CD14-positive monocyte (primary cell): ENCODE data around the gene SBK1. TPM values are rescaled to one million over a fixed set of nuclear protein-coding genes. Genes with fewer than 3 reads are reported as not detected.

ENCODE experiments used
- DNase-seq, 3 donors: peaks; one replicate each; pipeline ENCODE4 v3.0.0-alpha.2; 2011 to 2022
- H2AFZ ChIP-seq: 2 replicates; pipeline ENCODE4 v1.6.0; 2012; ENCODE audit warnings: mild to moderate bottlenecking, low read depth, low read length, inconsistent platforms; ENCODE audit not compliant: insufficient read depth, poor library complexity, severe bottlenecking
- H3K27ac ChIP-seq, 2 donors: 1 replicate in 1 of 2; 2 replicates in 1 of 2; pipeline ENCODE4 v1.5.1; 2012 to 2013; ENCODE audit warnings: low read length in 2 of 2, control low read depth in 1 of 2, inconsistent platforms in 1 of 2, low read depth in 1 of 2, mild to moderate bottlenecking in 1 of 2
- H3K27me3 ChIP-seq, 2 donors: one replicate each; pipeline versions ENCODE4 v1.6.0 to v1.6.1; 2011 to 2013; ENCODE audit warnings: low read length in 2 of 2; ENCODE audit not compliant: control insufficient read depth in 2 of 2, insufficient read depth in 2 of 2
- H3K36me3 ChIP-seq, 2 donors: replicated peaks in 1 of 2; 1 replicate in 1 of 2; 2 replicates in 1 of 2; pipeline versions ENCODE4 v1.5.1 to v1.6.1; 2012 to 2013; ENCODE audit warnings: low read length in 2 of 2, control low read depth in 1 of 2, inconsistent platforms in 1 of 2, mild to moderate bottlenecking in 1 of 2; ENCODE audit not compliant: insufficient read depth in 2 of 2, control insufficient read depth in 1 of 2
- H3K4me1 ChIP-seq, 2 donors: 1 replicate in 1 of 2; 2 replicates in 1 of 2; pipeline versions ENCODE4 v1.5.1 to v1.6.1; 2012 to 2013; ENCODE audit warnings: low read length in 2 of 2, control low read depth in 1 of 2, inconsistent platforms in 1 of 2, mild to moderate bottlenecking in 1 of 2, moderate library complexity in 1 of 2; ENCODE audit not compliant: insufficient read depth in 2 of 2, control insufficient read depth in 1 of 2
- H3K4me2 ChIP-seq: replicated peaks from 2 replicates; pipeline ENCODE3; 2012; ENCODE audit warnings: low read length, moderate library complexity, mild to moderate bottlenecking; ENCODE audit not compliant: poor library complexity, severe bottlenecking; ENCODE audit errors: extremely low read depth
- H3K4me3 ChIP-seq, 3 experiments: fragments of 200-600 bp in 1 of 3; sonication (generic) in 1 of 3; replicated peaks in 1 of 3; 1 replicate in 2 of 3; 2 replicates in 1 of 3; pipeline ENCODE4 v1.5.1; 2011 to 2013; ENCODE audit warnings: low read length in 3 of 3, mild to moderate bottlenecking in 3 of 3, control low read depth in 2 of 3, low read depth in 2 of 3, inconsistent platforms in 1 of 3, moderate library complexity in 1 of 3
- H3K79me2 ChIP-seq: 2 replicates; pipeline ENCODE4 v1.6.0; 2012; ENCODE audit warnings: mild to moderate bottlenecking, control low read depth, inconsistent platforms, low read length, moderate library complexity; ENCODE audit not compliant: insufficient read depth
- H3K9ac ChIP-seq: 2 replicates; pipeline ENCODE4 v1.6.0; 2017; ENCODE audit warnings: low read length, mild to moderate bottlenecking; ENCODE audit not compliant: insufficient read depth, poor library complexity, severe bottlenecking
- H3K9me3 ChIP-seq, 2 donors: replicated peaks in 1 of 2; 1 replicate in 1 of 2; 2 replicates in 1 of 2; pipeline versions ENCODE4 v1.5.1 to v1.6.1; 2012 to 2013; ENCODE audit warnings: low read length in 2 of 2, control low read depth in 1 of 2; ENCODE audit not compliant: control insufficient read depth in 1 of 2, insufficient read depth in 1 of 2
- H4K20me1 ChIP-seq: 2 replicates; pipeline ENCODE4 v1.6.0; 2012; ENCODE audit warnings: mild to moderate bottlenecking, low read length, control low read depth, moderate library complexity; ENCODE audit not compliant: insufficient read depth
- H3K27ac Mint-ChIP-seq, 7 donors: one replicate each; pipeline ENCODE4 v1.8.0; 2020; ENCODE audit warnings: mild to moderate bottlenecking in 7 of 7, mixed read lengths in 7 of 7, moderate library complexity in 6 of 7, inconsistent platforms in 2 of 7
- H3K27me3 Mint-ChIP-seq, 3 donors: one replicate each; pipeline ENCODE4 v1.8.0; 2021 to 2022; ENCODE audit warnings: low read depth in 3 of 3, mild to moderate bottlenecking in 3 of 3, mixed read lengths in 3 of 3, moderate library complexity in 3 of 3, inconsistent platforms in 1 of 3
- H3K36me3 Mint-ChIP-seq, 2 donors: one replicate each; pipeline ENCODE4 v1.8.0; 2020; ENCODE audit warnings: mixed read lengths in 2 of 2, inconsistent platforms in 1 of 2, mild to moderate bottlenecking in 1 of 2
- H3K4me1 Mint-ChIP-seq: one replicate; pipeline ENCODE4 v1.8.0; 2020; ENCODE audit warnings: mild to moderate bottlenecking, mixed read lengths
- H3K4me3 Mint-ChIP-seq, 2 donors: one replicate each; pipeline ENCODE4 v1.8.0; 2020; ENCODE audit warnings: mild to moderate bottlenecking in 2 of 2, mixed read lengths in 2 of 2, moderate library complexity in 1 of 2
- H3K9me3 Mint-ChIP-seq, 7 donors: one replicate each; pipeline ENCODE4 v1.8.0; 2020 to 2022; ENCODE audit warnings: mixed read lengths in 7 of 7, mild to moderate bottlenecking in 6 of 7, moderate library complexity in 6 of 7, inconsistent platforms in 2 of 7
- WGBS: methylation state at CpG from one replicate; pipeline ENCODE4 v1.1.5; 2013; ENCODE audit warnings: missing lambda C conversion rate; ENCODE audit not compliant: insufficient coverage; 5-methylcytosine and 5-hydroxymethylcytosine counted together
- intact Hi-C, 2 donors: fragments of 100-400 bp; cut with micrococcal nuclease; formaldehyde crosslinking; loops; one replicate each; pipeline versions ENCODE4 v1.15.0 to v1.15.1; 2023
- polyA plus RNA-seq, 3 donors: library from polyadenylated mRNA; depleted of rRNA in 1 of 3; unstranded in 2 of 3; stranded (reverse) in 1 of 3; fragments of 300-500 nt in 2 of 3; fragments of >200 nt in 1 of 3; fragmentation: Illumina TruSeq in 2 of 3; gene quantifications; 1 replicate in 2 of 3; 2 replicates in 1 of 3; pipeline ENCODE4 v1.2.3, GENCODE V29; 2012 to 2021
- TF ChIP-seq, protein P1 (sequence below): fragments of 200-600 bp; IDR thresholded peaks from one replicate; pipeline ENCODE4 v1.8.0; 2022; ENCODE audit warnings: antibody characterized with exemption, mild to moderate bottlenecking

Gene SBK1
- polyA plus RNA-seq, 3 donors, result 0.04 TPM; not detected in 2

GRCh38 chr16:28267356-28267755 is 25.0 kb upstream of the SBK1 start:
- H3K4me2 ChIP-seq, result no peak overlapping the region
- TF ChIP-seq, protein P1, sequence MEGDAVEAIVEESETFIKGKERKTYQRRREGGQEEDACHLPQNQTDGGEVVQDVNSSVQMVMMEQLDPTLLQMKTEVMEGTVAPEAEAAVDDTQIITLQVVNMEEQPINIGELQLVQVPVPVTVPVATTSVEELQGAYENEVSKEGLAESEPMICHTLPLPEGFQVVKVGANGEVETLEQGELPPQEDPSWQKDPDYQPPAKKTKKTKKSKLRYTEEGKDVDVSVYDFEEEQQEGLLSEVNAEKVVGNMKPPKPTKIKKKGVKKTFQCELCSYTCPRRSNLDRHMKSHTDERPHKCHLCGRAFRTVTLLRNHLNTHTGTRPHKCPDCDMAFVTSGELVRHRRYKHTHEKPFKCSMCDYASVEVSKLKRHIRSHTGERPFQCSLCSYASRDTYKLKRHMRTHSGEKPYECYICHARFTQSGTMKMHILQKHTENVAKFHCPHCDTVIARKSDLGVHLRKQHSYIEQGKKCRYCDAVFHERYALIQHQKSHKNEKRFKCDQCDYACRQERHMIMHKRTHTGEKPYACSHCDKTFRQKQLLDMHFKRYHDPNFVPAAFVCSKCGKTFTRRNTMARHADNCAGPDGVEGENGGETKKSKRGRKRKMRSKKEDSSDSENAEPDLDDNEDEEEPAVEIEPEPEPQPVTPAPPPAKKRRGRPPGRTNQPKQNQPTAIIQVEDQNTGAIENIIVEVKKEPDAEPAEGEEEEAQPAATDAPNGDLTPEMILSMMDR, result no peak
- no peak overlapping the region for H3K4me3 ChIP-seq
- intact Hi-C loops, result no loop called here
- H3K36me3 ChIP-seq, result no peaks in the 10 kb centered on the region
- no peaks in the 10 kb centered on the region for H3K9me3 ChIP-seq
- Mint-ChIP-seq H3K4me1 (peaks cover 6% of the 10 kb centered on the region), H3K27ac (no peak overlapping the region), H3K36me3 (no peaks in the 10 kb centered on the region), H3K9me3 (peaks cover 0 to 12% (median 9%) of the 10 kb centered on the region in 7 donors), H3K27me3 (peaks cover 10 to 20% (median 14%) of the 10 kb centered on the region in 3 donors), H3K4me3 (no peak overlapping the region)
- no peak overlapping the region for H3K9ac ChIP-seq
- H4K20me1 ChIP-seq, result no peaks in the 10 kb centered on the region
- H3K4me1 ChIP-seq, result no peaks in the 10 kb centered on the region
- no peak overlapping the region for H3K27ac ChIP-seq
- H3K27me3 ChIP-seq, result no peaks in the 10 kb centered on the region
- WGBS, result 90% methylated on average over 2 of the region's 2 CpGs
- H2AFZ ChIP-seq, result no peak overlapping the region
- no peak for DNase-seq
- H3K79me2 ChIP-seq, result no peaks in the 10 kb centered on the region

DNA sequence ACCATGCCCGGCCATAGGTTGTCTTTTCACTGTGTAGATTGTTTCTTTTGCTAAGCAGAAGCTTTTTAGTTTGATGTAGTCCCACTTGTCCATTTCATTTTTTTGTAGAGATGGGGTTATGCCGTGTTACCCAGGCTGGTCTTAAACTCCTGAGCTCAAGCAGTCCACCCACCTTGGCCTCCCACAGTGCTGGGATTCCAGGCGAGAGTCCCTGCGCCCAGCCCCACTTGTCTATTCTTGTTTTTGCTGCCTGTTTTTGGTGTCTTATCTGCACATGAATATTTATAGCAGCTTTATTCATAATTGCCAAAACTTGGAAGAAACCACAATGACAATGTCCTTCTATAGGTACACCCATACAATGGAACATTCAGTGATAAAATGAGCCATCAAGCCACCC is 18.8 kb upstream of the SBK1 start:
- peaks cover 14 to 35% (median 19%) of the 10 kb centered on the region in 3 donors for H3K27me3 Mint-ChIP-seq
- Histone ChIP-seq H4K20me1 (no peaks in the 10 kb centered on the region), H3K9me3 (no peaks in the 10 kb centered on the region), H3K4me2 (no peak overlapping the region), H2AFZ (no peak overlapping the region), H3K36me3 (no peaks in the 10 kb centered on the region), H3K27ac (no peak overlapping the region), H3K4me1 (peaks cover 5 to 7% of the 10 kb centered on the region in 2 donors), H3K4me3 (no peak overlapping the region), H3K27me3 (peaks cover 0 to 10% of the 10 kb centered on the region in 2 donors), H3K9ac (no peak overlapping the region), H3K79me2 (no peaks in the 10 kb centered on the region)
- intact Hi-C loops, result no loop called here
- peaks cover 0 to 7% (median 5%) of the 10 kb centered on the region in 7 donors for H3K9me3 Mint-ChIP-seq
- TF ChIP-seq, protein P1, result no peak
- no peak overlapping the region for H3K4me3 Mint-ChIP-seq
- 92% methylated on average over 2 of the region's 4 CpGs for WGBS
- H3K36me3 Mint-ChIP-seq, result no peaks in the 10 kb centered on the region
- peaks cover 8% of the 10 kb centered on the region for H3K4me1 Mint-ChIP-seq
- peak overlapping the region in 1 of 7 donors; percentile 37 for H3K27ac Mint-ChIP-seq
- no peak for DNase-seq
